Neural progenitor cell (in vitro differentiated cells): ENCODE data around the gene LIN28B. TPM values are rescaled to one million over a fixed set of nuclear protein-coding genes. Genes with fewer than 3 reads are reported as not detected.
"Not testable (repeated sequence)": the region's sequence is repeated elsewhere in the genome, so short reads cannot be mapped to it uniquely, and the experiment has no call there.

Experiments
- DNase-seq: peaks from one replicate; pipeline ENCODE4 v3.0.0-alpha.2; 2016; ENCODE audit warnings: low spot score
- H2AFZ ChIP-seq: fragments of 200-600 bp; sonication (generic); replicated peaks from 2 replicates; pipeline ENCODE4 v1.6.1; 2016; ENCODE audit warnings: antibody characterized with exemption
- H3F3A ChIP-seq: fragments of 200-600 bp; sonication (generic); 2 replicates; pipeline ENCODE4 v1.6.1; 2016; ENCODE audit warnings: antibody characterized with exemption, low read depth
- H3K27ac ChIP-seq: fragments of 200-600 bp; sonication (generic); 2 replicates; pipeline ENCODE4 v1.5.1; 2016; ENCODE audit warnings: mild to moderate bottlenecking
- H3K27me3 ChIP-seq: fragments of 200-600 bp; sonication (generic); 2 replicates; pipeline ENCODE4 v1.6.1; 2016; ENCODE audit warnings: mild to moderate bottlenecking, moderate library complexity
- H3K36me3 ChIP-seq: fragments of 200-600 bp; sonication (generic); 2 replicates; pipeline ENCODE4 v1.5.1; 2016
- H3K4me1 ChIP-seq: fragments of 200-600 bp; sonication (generic); 2 replicates; pipeline ENCODE4 v1.6.1; 2016; ENCODE audit warnings: mixed run types
- H3K4me2 ChIP-seq: fragments of 200-600 bp; sonication (generic); 2 replicates; pipeline ENCODE4 v1.6.1; 2016
- H3K4me3 ChIP-seq: fragments of 200-600 bp; sonication (generic); 2 replicates; pipeline ENCODE4 v1.5.1; 2016
- H3K79me2 ChIP-seq: fragments of 200-600 bp; sonication (generic); 2 replicates; pipeline ENCODE4 v1.6.1; 2016; ENCODE audit warnings: low read depth
- H3K9ac ChIP-seq: fragments of 200-600 bp; sonication (generic); 2 replicates; pipeline ENCODE4 v1.6.1; 2016
- H3K9me3 ChIP-seq: fragments of 200-600 bp; sonication (generic); 2 replicates; pipeline ENCODE4 v1.5.1; 2016; ENCODE audit warnings: low read depth
- H4K20me1 ChIP-seq: fragments of 200-600 bp; sonication (generic); 2 replicates; pipeline ENCODE4 v1.6.1; 2016; ENCODE audit warnings: low read depth
- H3K27ac Mint-ChIP-seq: 3 replicates; pipeline ENCODE4 v1.8.0; 2021; ENCODE audit warnings: mixed read lengths
- H3K27me3 Mint-ChIP-seq: 2 replicates; pipeline ENCODE4 v1.8.0; 2022; ENCODE audit warnings: low read depth, mild to moderate bottlenecking, inconsistent platforms, moderate library complexity, mixed read lengths; ENCODE audit not compliant: insufficient read depth
- H3K36me3 Mint-ChIP-seq: 3 replicates; pipeline ENCODE4 v1.8.0; 2021; ENCODE audit warnings: mixed read lengths
- H3K4me1 Mint-ChIP-seq: 3 replicates; pipeline ENCODE4 v1.8.0; 2021; ENCODE audit warnings: mixed read lengths
- H3K4me3 Mint-ChIP-seq: 3 replicates; pipeline ENCODE4 v1.8.0; 2021; ENCODE audit warnings: mild to moderate bottlenecking, moderate library complexity, mixed read lengths
- H3K9me3 Mint-ChIP-seq: 3 replicates; pipeline ENCODE4 v1.8.0; 2020; ENCODE audit warnings: mixed read lengths
- EZH2 ChIP-seq: fragments of 200-600 bp; sonication (generic); IDR thresholded peaks from 2 replicates; pipeline ENCODE4 v1.6.1; 2017; ENCODE audit warnings: antibody characterized with exemption, mild to moderate bottlenecking, moderate library complexity
- EZH2phosphoT487 ChIP-seq: fragments of 200-600 bp; sonication (generic); IDR thresholded peaks from 2 replicates; pipeline ENCODE4 v1.6.1; 2017; ENCODE audit warnings: antibody characterized with exemption
- total RNA-seq: library from RNA; depleted of rRNA; stranded (reverse); fragments of >200 nt; gene quantifications from 2 replicates; pipeline ENCODE4 v1.2.3, GENCODE V29; 2015; ENCODE audit warnings: low replicate concordance
- TF ChIP-seq, protein P1 (sequence below): fragments of 200-600 bp; sonication (generic); IDR thresholded peaks from 2 replicates; pipeline ENCODE4 v1.5.1; 2017; ENCODE audit warnings: antibody characterized with exemption, mild to moderate bottlenecking

Gene LIN28B
- total RNA-seq, 1 donor from 2014 or later = 165 TPM

DNA sequence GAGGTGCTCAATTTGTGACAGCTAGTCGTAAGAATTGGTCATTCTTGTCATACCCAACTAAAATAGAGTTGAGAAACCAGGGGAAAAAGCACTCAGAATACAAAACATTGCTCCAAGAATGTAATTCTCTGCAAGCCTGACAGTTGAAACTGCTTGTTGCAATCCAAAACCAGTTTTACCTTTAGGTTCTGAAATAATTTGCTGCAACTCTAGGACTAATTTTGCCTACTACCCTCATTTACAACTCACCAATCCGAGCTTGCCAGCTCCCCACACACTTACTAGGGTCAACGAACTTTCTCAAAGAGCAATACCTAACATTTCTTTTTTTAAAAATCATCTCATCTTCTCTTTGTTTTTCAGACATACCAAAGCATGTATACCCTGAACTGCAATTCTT is 29.7 kb downstream of the LIN28B start:
- Histone ChIP-seq H4K20me1 (no peaks in the 10 kb centered on the region), H3K9me3 (no peaks in the 10 kb centered on the region), H3K9ac (no peak overlapping the region), H3K36me3 (peaks cover 17% of the 10 kb centered on the region), H3K4me2 (no peak overlapping the region), H3K79me2 (peaks cover 97% of the 10 kb centered on the region), H2AFZ (no peak overlapping the region), H3F3A (peaks cover 6% of the 10 kb centered on the region), H3K27me3 (no peaks in the 10 kb centered on the region), H3K4me3 (no peak overlapping the region), H3K4me1 (peaks cover 4% of the 10 kb centered on the region), H3K27ac (peak overlapping the region; percentile 42)
- H3K9me3 Mint-ChIP-seq = peaks cover 20% of the 10 kb centered on the region
- no peaks in the 10 kb centered on the region for H3K27me3 Mint-ChIP-seq
- peaks cover 59% of the 10 kb centered on the region for H3K36me3 Mint-ChIP-seq
- no peaks in the 10 kb centered on the region for H3K4me1 Mint-ChIP-seq
- TF ChIP-seq EZH2phosphoT487 = no peak
- TF ChIP-seq, protein P1, sequence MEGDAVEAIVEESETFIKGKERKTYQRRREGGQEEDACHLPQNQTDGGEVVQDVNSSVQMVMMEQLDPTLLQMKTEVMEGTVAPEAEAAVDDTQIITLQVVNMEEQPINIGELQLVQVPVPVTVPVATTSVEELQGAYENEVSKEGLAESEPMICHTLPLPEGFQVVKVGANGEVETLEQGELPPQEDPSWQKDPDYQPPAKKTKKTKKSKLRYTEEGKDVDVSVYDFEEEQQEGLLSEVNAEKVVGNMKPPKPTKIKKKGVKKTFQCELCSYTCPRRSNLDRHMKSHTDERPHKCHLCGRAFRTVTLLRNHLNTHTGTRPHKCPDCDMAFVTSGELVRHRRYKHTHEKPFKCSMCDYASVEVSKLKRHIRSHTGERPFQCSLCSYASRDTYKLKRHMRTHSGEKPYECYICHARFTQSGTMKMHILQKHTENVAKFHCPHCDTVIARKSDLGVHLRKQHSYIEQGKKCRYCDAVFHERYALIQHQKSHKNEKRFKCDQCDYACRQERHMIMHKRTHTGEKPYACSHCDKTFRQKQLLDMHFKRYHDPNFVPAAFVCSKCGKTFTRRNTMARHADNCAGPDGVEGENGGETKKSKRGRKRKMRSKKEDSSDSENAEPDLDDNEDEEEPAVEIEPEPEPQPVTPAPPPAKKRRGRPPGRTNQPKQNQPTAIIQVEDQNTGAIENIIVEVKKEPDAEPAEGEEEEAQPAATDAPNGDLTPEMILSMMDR = no peak
- TF ChIP-seq EZH2 = no peak
- H3K27ac Mint-ChIP-seq = no peak overlapping the region
- H3K4me3 Mint-ChIP-seq = no peak overlapping the region
- no peak for DNase-seq

DNA sequence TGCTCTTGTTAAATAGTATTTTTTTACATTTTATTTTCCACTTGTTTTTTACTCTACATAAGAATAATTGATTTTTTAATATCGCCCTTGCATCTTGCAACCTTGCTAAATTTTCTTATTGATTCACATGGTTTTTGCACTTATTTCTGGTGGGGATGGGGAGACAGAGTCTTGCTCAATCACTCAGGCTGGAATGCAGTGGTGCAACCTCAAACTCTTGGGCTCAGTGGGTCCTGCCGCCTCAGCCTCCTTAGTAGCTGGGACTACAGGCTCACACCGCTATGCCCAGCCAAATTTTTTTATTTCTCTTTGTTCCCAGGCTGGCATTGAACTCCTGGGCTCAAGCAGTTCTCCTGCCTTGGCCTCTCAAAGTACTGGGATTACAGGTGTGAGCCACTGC is 30.3 kb downstream of the LIN28B start:
- Histone ChIP-seq H3K4me1 (peaks cover 4% of the 10 kb centered on the region), H3K9me3 (no peaks in the 10 kb centered on the region), H3K27me3 (no peaks in the 10 kb centered on the region), H3F3A (peaks cover 6% of the 10 kb centered on the region), H3K4me2 (no peak overlapping the region), H4K20me1 (no peaks in the 10 kb centered on the region), H3K36me3 (peaks cover 17% of the 10 kb centered on the region), H3K9ac (no peak overlapping the region), H3K79me2 (peaks cover 97% of the 10 kb centered on the region), H2AFZ (no peak overlapping the region), H3K27ac (no peak overlapping the region), H3K4me3 (no peak overlapping the region)
- peaks cover 25% of the 10 kb centered on the region for H3K9me3 Mint-ChIP-seq
- H3K36me3 Mint-ChIP-seq = peaks cover 61% of the 10 kb centered on the region
- no peak overlapping the region for H3K4me3 Mint-ChIP-seq
- TF ChIP-seq EZH2phosphoT487 (no peak), EZH2 (no peak)
- TF ChIP-seq, protein P1 = no peak
- H3K4me1 Mint-ChIP-seq = no peaks in the 10 kb centered on the region
- DNase-seq = no peak
- H3K27me3 Mint-ChIP-seq = peaks cover 3% of the 10 kb centered on the region
- H3K27ac Mint-ChIP-seq = no peak overlapping the region

DNA sequence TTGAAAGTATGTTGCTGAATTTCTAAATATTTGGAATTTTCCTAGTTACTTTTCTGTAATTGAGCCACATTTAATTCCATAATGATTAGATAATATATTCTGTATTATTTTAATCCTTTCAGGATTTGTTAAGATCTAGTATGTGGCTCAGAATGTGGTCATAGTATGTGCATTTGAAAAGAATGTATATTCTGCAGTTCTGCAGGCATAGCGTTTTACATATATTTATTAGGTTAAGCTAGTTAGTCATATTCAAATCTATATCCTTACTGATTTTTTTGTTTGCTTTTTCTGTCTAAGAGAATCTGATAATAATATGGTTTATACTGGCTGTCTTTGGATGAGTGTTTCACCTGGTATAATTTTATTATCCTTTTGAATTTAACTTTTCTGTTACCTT is 33.2 kb downstream of the LIN28B start:
- Mint-ChIP-seq H3K36me3 (peaks cover 49% of the 10 kb centered on the region), H3K9me3 (peaks cover 31% of the 10 kb centered on the region), H3K4me1 (no peaks in the 10 kb centered on the region), H3K27me3 (peaks cover 6% of the 10 kb centered on the region), H3K4me3 (no peak overlapping the region), H3K27ac (no peak overlapping the region)
- Histone ChIP-seq H2AFZ (no peak overlapping the region), H3K27me3 (no peaks in the 10 kb centered on the region), H3K27ac (no peak overlapping the region), H3K79me2 (peaks cover 97% of the 10 kb centered on the region), H3F3A (peaks cover 16% of the 10 kb centered on the region), H3K9ac (no peak overlapping the region), H3K9me3 (no peaks in the 10 kb centered on the region), H3K4me1 (peaks cover 4% of the 10 kb centered on the region), H3K4me2 (no peak overlapping the region), H3K36me3 (peaks cover 22% of the 10 kb centered on the region), H4K20me1 (peaks cover 3% of the 10 kb centered on the region), H3K4me3 (no peak overlapping the region)
- DNase-seq = no peak
- no peak for TF ChIP-seq EZH2phosphoT487
- TF ChIP-seq EZH2 = no peak
- TF ChIP-seq, protein P1 = no peak

DNA sequence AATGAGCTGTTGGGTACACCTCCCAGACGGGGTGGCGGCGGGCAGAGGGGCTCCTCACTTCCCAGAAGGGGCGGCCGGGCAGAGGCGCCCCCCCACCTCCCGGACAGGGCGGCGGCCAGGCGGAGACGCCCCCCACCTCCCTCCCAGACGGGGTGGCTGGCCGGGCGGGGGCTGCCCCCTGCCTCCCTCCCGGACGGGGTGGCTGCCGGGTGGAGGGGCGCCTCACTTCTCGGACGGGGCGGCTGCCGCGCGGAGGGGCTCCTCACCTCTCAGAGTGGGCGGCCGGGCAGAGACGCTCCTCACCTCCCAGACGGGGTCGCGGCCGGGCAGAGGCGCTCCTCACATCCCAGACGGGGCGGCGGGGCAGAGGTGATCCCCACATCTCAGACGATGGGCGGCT is 34.2 kb downstream of the LIN28B start:
- H3K27me3 ChIP-seq, H3K4me2 ChIP-seq, H3K9me3 ChIP-seq, H3K4me3 ChIP-seq, H3K27me3 Mint-ChIP-seq, H2AFZ ChIP-seq, DNase-seq, H3K27ac ChIP-seq, H3K4me3 Mint-ChIP-seq, H3K9ac ChIP-seq, H3K27ac Mint-ChIP-seq, H3K4me1 Mint-ChIP-seq: not testable (repeated sequence)
- H4K20me1 ChIP-seq = peaks cover 11% of the 10 kb centered on the region
- H3K9me3 Mint-ChIP-seq = peaks cover 29% of the 10 kb centered on the region
- peaks cover 42% of the 10 kb centered on the region for H3K36me3 Mint-ChIP-seq
- peaks cover 12% of the 10 kb centered on the region for H3K4me1 ChIP-seq
- H3K36me3 ChIP-seq = peaks cover 26% of the 10 kb centered on the region
- peaks cover 97% of the 10 kb centered on the region for H3K79me2 ChIP-seq
- H3F3A ChIP-seq = peaks cover 22% of the 10 kb centered on the region

DNA sequence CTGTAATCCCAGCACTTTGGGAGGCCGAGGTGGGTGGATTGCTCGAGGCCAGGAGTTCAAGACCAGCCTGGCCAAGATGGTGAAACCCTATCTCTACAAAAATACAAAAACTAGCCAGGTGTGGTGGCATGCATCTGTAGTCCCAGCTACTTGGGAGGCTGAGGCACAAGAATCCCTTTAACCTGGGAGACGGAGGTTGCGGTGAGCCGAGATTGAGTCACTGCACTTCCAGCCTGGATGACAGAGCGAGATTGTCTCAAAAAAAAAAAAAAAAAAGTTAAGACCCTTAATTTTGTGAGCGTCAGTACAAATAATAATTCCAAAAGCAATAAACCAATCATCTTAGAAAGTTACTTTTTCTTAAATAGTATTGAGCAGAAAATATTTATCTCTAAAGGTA is 36.7 kb downstream of the LIN28B start:
- Histone ChIP-seq H3F3A (peaks cover 22% of the 10 kb centered on the region), H3K79me2 (peaks cover 97% of the 10 kb centered on the region)

More for the DNA sequence above, 36.7 kb downstream of the LIN28B start:
- not testable (repeated sequence) for H3K27me3 ChIP-seq, H3K9ac ChIP-seq, H3K9me3 ChIP-seq, H3K27ac ChIP-seq, H3K4me1 Mint-ChIP-seq, H3K4me3 Mint-ChIP-seq, H3K27ac Mint-ChIP-seq, H3K27me3 Mint-ChIP-seq, H3K4me2 ChIP-seq, DNase-seq, H2AFZ ChIP-seq, H3K4me3 ChIP-seq
- Mint-ChIP-seq H3K36me3 (peaks cover 24% of the 10 kb centered on the region), H3K9me3 (peaks cover 24% of the 10 kb centered on the region)
- H3K36me3 ChIP-seq = peaks cover 30% of the 10 kb centered on the region
- H3K4me1 ChIP-seq = peaks cover 13% of the 10 kb centered on the region
- H4K20me1 ChIP-seq = peaks cover 19% of the 10 kb centered on the region
